Tongue (tissue), 2 donors: ENCODE results near the gene DLD. TPM values are rescaled to one million over a fixed set of nuclear protein-coding genes. Genes with fewer than 3 reads are reported as not detected.
"Not testable (repeated sequence)": the region's sequence is repeated elsewhere in the genome, so short reads cannot be mapped to it uniquely, and the experiment has no call there.

Experiments used
- DNase-seq: peaks from one replicate; pipeline ENCODE4 v3.0.0-alpha.2; 2015
- total RNA-seq: library from RNA; depleted of rRNA; stranded (reverse); fragments of >200 nt; gene quantifications from one replicate; pipeline ENCODE4 v1.2.3, GENCODE V29; 2014

The DLD gene
- 173 TPM for total RNA-seq

GRCh38 chr7:107890962-107891635, at the start of gene DLD:
DLD (plus strand) TSS chr7:107891183; CDS start chr7:107891251, 68 bp downstream.
- DNase-seq = peak; percentile 97

GRCh38 chr7:107842213-107842612, 48.8 kb upstream of the DLD start:
- DNase-seq = no peak

- no peak for DNase-seq
Measured at GRCh38 chr7:107843184-107843583, 47.8 kb upstream of the DLD start.

- DNase-seq = no peak
Measured at GRCh38 chr7:107846324-107846723, 44.7 kb upstream of the DLD start.

GRCh38 chr7:107847168-107847835, 43.7 kb upstream of the DLD start:
- DNase-seq = no peak

GRCh38 chr7:107847836-107848175, 43.2 kb upstream of the DLD start:
- DNase-seq = not testable (repeated sequence)

- DNase-seq = not testable (repeated sequence)
Measured at GRCh38 chr7:107848211-107848610, 42.8 kb upstream of the DLD start.

GRCh38 chr7:107850216-107850615, 40.8 kb upstream of the DLD start:
- DNase-seq = no peak

- DNase-seq = no peak
Measured at GRCh38 chr7:107850643-107851042, 40.3 kb upstream of the DLD start.

- no peak for DNase-seq
Measured at GRCh38 chr7:107854454-107854853, 36.5 kb upstream of the DLD start.

- no peak for DNase-seq
Measured at GRCh38 chr7:107854989-107855388, 36.0 kb upstream of the DLD start.

GRCh38 chr7:107856806-107857540, 34.0 kb upstream of the DLD start:
- DNase-seq = no peak

GRCh38 chr7:107857541-107857912, 33.5 kb upstream of the DLD start:
- DNase-seq = no peak

GRCh38 chr7:107858280-107858679, 32.7 kb upstream of the DLD start:
- DNase-seq = no peak

GRCh38 chr7:107860279-107860961, 30.6 kb upstream of the DLD start:
- DNase-seq = no peak

GRCh38 chr7:107860981-107861652, 29.9 kb upstream of the DLD start:
- no peak for DNase-seq

GRCh38 chr7:107865956-107866775, 24.8 kb upstream of the DLD start:
- DNase-seq = no peak

GRCh38 chr7:107867858-107868466, 23.0 kb upstream of the DLD start:
- no peak for DNase-seq

GRCh38 chr7:107870427-107871000, 20.5 kb upstream of the DLD start:
- no peak for DNase-seq

GRCh38 chr7:107874111-107874510, 16.9 kb upstream of the DLD start:
- no peak for DNase-seq
